Stomach (tissue), 4 donors: ENCODE results near the gene PCSK4.

ENCODE experiments used
- EP300 ChIP-seq: sonication (generic); formaldehyde crosslinking; IDR thresholded peaks from one replicate; pipeline ENCODE4 v1.6.1; 2017; ENCODE audit warnings: antibody characterized with exemption
- POLR2A ChIP-seq, 4 donors: fragments of 450-650 bp; IDR thresholded peaks; one replicate each; pipeline ENCODE4 v1.6.1; 2016; ENCODE audit warnings: antibody characterized with exemption in 4 of 4, control low read depth in 2 of 4, mild to moderate bottlenecking in 1 of 4, moderate library complexity in 1 of 4
- POLR2AphosphoS5 ChIP-seq, 3 donors: sonication (generic); formaldehyde crosslinking; IDR thresholded peaks; one replicate each; pipeline ENCODE4 v1.6.1; 2016; ENCODE audit warnings: antibody characterized with exemption in 3 of 3
- TF ChIP-seq, protein P1 (sequence below), 7 experiments: fragments of 450-650 bp in 4 of 7; fragments of 200-600 bp in 3 of 7; sonication (generic) in 3 of 7; IDR thresholded peaks; one replicate each; pipeline ENCODE4 v1.5.1; 2016 to 2019; ENCODE audit warnings: antibody characterized with exemption in 7 of 7, control low read depth in 2 of 7, mild to moderate bottlenecking in 1 of 7

DNA sequence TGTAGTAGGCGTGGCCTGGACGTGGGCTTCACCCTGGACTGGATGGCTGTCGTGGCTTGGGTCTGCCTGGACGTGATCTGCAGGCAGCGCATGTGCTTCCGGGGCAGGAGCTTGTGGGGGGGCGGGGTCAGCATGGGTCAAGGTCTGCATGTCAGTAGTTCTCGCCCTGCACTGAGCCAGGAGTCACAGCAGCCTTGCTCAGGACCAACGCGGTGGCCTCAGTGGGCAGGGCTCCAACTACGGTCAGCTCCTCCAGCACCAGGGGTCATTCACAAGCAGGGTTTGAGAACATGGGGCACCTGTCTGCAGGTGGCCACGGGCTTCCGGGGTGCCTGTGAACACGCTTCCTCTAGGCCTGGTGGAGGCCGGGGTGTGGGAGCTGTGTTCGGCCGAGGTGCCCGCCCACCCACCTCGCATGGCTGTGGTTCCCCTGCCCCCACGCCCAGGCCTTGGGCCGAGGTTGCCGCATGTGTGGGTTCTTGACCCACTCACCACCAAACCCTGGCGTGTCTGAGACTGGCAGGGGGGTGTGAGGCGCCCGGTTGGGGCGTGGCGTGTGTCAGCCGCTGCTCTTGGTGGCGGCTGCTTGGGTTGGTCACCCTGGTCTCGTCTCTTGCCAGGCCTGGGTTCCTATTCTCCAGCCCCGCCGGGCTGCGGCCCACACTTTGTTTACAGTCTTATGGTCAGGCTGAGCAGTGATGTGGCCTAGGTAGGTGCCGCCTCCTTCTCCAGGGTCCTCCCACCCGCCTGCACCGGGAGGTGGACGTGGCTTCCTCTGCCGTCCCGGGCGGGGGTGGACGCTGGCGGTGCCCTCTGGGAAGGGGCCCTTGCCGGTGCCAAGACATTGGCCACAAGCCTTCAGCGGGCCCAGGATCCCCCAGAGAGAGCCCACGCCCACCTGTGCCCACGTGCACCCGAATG, 56.8 kb downstream of the PCSK4 start:
- TF ChIP-seq, protein P1, sequence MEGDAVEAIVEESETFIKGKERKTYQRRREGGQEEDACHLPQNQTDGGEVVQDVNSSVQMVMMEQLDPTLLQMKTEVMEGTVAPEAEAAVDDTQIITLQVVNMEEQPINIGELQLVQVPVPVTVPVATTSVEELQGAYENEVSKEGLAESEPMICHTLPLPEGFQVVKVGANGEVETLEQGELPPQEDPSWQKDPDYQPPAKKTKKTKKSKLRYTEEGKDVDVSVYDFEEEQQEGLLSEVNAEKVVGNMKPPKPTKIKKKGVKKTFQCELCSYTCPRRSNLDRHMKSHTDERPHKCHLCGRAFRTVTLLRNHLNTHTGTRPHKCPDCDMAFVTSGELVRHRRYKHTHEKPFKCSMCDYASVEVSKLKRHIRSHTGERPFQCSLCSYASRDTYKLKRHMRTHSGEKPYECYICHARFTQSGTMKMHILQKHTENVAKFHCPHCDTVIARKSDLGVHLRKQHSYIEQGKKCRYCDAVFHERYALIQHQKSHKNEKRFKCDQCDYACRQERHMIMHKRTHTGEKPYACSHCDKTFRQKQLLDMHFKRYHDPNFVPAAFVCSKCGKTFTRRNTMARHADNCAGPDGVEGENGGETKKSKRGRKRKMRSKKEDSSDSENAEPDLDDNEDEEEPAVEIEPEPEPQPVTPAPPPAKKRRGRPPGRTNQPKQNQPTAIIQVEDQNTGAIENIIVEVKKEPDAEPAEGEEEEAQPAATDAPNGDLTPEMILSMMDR (IDR thresholded peaks at IDR 0.05), result no peak
- TF ChIP-seq POLR2AphosphoS5 (IDR thresholded peaks at IDR 0.05) (no peak), POLR2A (IDR thresholded peaks at IDR 0.05) (no peak), EP300 (no peak)
